Fibroblast of the aortic adventitia (primary cell): ENCODE results near the gene EYS. TPM values are rescaled to one million over a fixed set of nuclear protein-coding genes. Genes with fewer than 3 reads are reported as not detected.

Experiments used
- DNase-seq: peaks from one replicate; pipeline ENCODE4 v3.0.0-alpha.2; 2010; ENCODE audit warnings: low read depth
- H3K4me3 ChIP-seq: 2 replicates; pipeline ENCODE4 v1.5.1; 2011; ENCODE audit warnings: low read depth, mild to moderate bottlenecking, control low read depth, low read length, moderate library complexity
- CTCF ChIP-seq: IDR thresholded peaks from 2 replicates; pipeline ENCODE4 v1.5.1; 2011; ENCODE audit warnings: mild to moderate bottlenecking, low read length, control low read depth, inconsistent platforms; ENCODE audit not compliant: insufficient read depth
- total RNA-seq: library from RNA; depleted of rRNA; stranded (reverse); fragments of >200 nt; gene quantifications from 2 replicates; pipeline ENCODE4 v1.2.3, GENCODE V29; 2012; ENCODE audit warnings: low replicate concordance

EYS gene
- total RNA-seq, 1 donor = 0.09 TPM

- peak; percentile 47 for TF ChIP-seq CTCF
- peak; percentile 34 for DNase-seq
- H3K4me3 ChIP-seq = no peak overlapping the region
Measured at GRCh38 chr6:63816982-63817436, 1890.0 kb downstream of the EYS start.

- H3K4me3 ChIP-seq = no peak overlapping the region
- peak; percentile 33 for DNase-seq
- no peak for TF ChIP-seq CTCF
Measured at GRCh38 chr6:63816401-63816981, 1890.5 kb downstream of the EYS start.

- DNase-seq = no peak
- TF ChIP-seq CTCF = no peak
- no peak overlapping the region for H3K4me3 ChIP-seq
Measured at GRCh38 chr6:63814459-63814858, 1892.6 kb downstream of the EYS start.

GRCh38 chr6:63813566-63814120 lies 1893.4 kb downstream of the EYS start:
- DNase-seq = no peak
- no peak overlapping the region for H3K4me3 ChIP-seq
- TF ChIP-seq CTCF = no peak

GRCh38 chr6:63808576-63808975 lies 1898.5 kb downstream of the EYS start:
- no peak overlapping the region for H3K4me3 ChIP-seq
- no peak for TF ChIP-seq CTCF
- DNase-seq = no peak

GRCh38 chr6:63807056-63807455 lies 1900.0 kb downstream of the EYS start:
- no peak for TF ChIP-seq CTCF
- no peak overlapping the region for H3K4me3 ChIP-seq
- DNase-seq = no peak

- no peak overlapping the region for H3K4me3 ChIP-seq
- DNase-seq = no peak
- no peak for TF ChIP-seq CTCF
Measured at GRCh38 chr6:63806573-63806913, 1900.5 kb downstream of the EYS start.
